Omental fat pad (tissue), 4 donors: Measurements from ENCODE around the gene FAM117A. TPM values are rescaled to one million over a fixed set of nuclear protein-coding genes. Genes with fewer than 3 reads are reported as not detected.

Experiments used
- ATAC-seq: fragments of 150-250 bp; one replicate; pipeline ENCODE4 v1.9.1; 2016; ENCODE audit warnings: mild to moderate bottlenecking, moderate library complexity; ENCODE audit not compliant: low FRiP score
- DNase-seq: peaks from one replicate; pipeline ENCODE4 v3.0.0-alpha.2; 2019; ENCODE audit warnings: low spot score
- total RNA-seq, 4 donors: library from RNA; depleted of rRNA; stranded (reverse); fragments of >200 nt; gene quantifications; one replicate each; pipeline ENCODE4 v1.1.0, GENCODE V29; 2016
- TF ChIP-seq, protein P1 (sequence below), 3 donors: fragments of 450-650 bp; IDR thresholded peaks; one replicate each; pipeline ENCODE4 v1.5.1; 2016 to 2017; ENCODE audit warnings: antibody characterized with exemption in 3 of 3, mild to moderate bottlenecking in 3 of 3, moderate library complexity in 2 of 3

The FAM117A gene
- total RNA-seq, 4 donors from 2014 or later = 4.1 to 15.8 (median 10.7) TPM

DNA sequence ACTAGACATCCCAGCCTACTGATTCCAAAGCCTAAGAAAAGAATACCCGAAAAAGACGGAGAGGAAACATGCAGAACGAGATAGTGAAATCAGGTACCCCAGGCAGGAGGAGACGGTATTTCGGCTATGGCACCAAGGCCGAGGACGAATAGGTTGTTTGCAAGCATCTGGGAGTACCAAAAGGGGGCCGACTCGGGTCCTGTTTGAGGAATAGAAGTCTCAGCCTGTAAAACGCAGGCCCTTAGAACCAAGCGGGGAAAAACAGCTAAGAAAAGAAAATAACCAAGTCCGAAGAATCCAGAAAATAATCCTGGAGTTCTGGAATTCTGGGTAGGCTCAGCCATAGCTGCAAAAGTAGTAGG lies 56.7 kb downstream of the FAM117A start:
- ATAC-seq (no peak), DNase-seq (no peak)
- TF ChIP-seq, protein P1, sequence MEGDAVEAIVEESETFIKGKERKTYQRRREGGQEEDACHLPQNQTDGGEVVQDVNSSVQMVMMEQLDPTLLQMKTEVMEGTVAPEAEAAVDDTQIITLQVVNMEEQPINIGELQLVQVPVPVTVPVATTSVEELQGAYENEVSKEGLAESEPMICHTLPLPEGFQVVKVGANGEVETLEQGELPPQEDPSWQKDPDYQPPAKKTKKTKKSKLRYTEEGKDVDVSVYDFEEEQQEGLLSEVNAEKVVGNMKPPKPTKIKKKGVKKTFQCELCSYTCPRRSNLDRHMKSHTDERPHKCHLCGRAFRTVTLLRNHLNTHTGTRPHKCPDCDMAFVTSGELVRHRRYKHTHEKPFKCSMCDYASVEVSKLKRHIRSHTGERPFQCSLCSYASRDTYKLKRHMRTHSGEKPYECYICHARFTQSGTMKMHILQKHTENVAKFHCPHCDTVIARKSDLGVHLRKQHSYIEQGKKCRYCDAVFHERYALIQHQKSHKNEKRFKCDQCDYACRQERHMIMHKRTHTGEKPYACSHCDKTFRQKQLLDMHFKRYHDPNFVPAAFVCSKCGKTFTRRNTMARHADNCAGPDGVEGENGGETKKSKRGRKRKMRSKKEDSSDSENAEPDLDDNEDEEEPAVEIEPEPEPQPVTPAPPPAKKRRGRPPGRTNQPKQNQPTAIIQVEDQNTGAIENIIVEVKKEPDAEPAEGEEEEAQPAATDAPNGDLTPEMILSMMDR (IDR thresholded peaks at IDR 0.05) = no peak

- ATAC-seq (no peak), DNase-seq (no peak)
- TF ChIP-seq, protein P1 (IDR thresholded peaks at IDR 0.05) = no peak
Measured at GRCh38 chr17:49705254-49705653, 58.7 kb downstream of the FAM117A start.

GRCh38 chr17:49703557-49704277 lies 60.2 kb downstream of the FAM117A start:
- ATAC-seq (no peak), DNase-seq (no peak)
- TF ChIP-seq, protein P1 (IDR thresholded peaks at IDR 0.05) = no peak

- ATAC-seq (no peak), DNase-seq (no peak)
- TF ChIP-seq, protein P1 (IDR thresholded peaks at IDR 0.05) = no peak
Measured at GRCh38 chr17:49700960-49701359, 63.0 kb downstream of the FAM117A start.

DNA sequence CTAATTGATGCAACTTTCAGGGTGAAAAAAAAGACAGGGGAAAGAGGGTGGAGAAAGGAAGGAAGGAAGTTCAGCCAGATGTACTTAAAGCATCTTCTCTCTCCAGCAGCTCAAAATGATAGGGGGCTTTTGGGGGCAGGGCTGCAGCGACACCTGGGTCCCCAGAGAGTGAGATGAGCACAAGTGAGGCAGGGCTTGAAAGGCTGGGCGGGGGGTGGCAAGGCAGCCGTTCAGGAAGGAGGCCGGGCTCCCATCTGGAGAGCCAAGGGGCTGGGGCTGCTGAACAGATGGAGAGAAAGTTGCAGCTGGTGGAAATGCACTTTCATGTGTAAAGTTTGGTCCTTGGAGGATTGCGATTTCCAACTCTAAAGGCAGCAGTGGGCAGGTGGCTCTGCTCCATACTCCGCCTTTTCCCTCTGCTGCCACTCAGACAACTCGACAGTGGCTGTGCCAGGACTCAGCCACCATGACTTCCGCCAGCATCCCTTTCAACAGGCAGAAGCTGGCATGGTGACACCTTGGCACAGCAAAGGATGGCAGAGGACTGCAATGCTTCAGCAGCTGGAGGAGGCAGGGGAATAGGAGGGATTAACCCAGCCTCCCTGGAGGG lies 63.9 kb downstream of the FAM117A start:
- TF ChIP-seq, protein P1 (IDR thresholded peaks at IDR 0.05) = no peak
- no peak for DNase-seq
- ATAC-seq = no peak

- DNase-seq = no peak
- TF ChIP-seq, protein P1 (IDR thresholded peaks at IDR 0.05) = no peak
- ATAC-seq = no peak
Measured at GRCh38 chr17:49698005-49698404, 65.9 kb downstream of the FAM117A start.

GRCh38 chr17:49696233-49696761 lies 67.6 kb downstream of the FAM117A start:
- no peak for ATAC-seq

More at GRCh38 chr17:49696233-49696761, 67.6 kb downstream of the FAM117A start:
- no peak for DNase-seq
- TF ChIP-seq, protein P1 (IDR thresholded peaks at IDR 0.05) = no peak
